HEK293T (cell line): ENCODE measurements around the gene SRMS.

ENCODE experiments used
- ARNT ChIP-seq: fragments of 450-650 bp; IDR thresholded peaks from 2 replicates; pipeline ENCODE4 v1.6.1; 2017; ENCODE audit warnings: mild to moderate bottlenecking
- BHLHE40 ChIP-seq: fragments of 450-650 bp; IDR thresholded peaks from 2 replicates; pipeline ENCODE4 v1.6.1; 2016; ENCODE audit warnings: mild to moderate bottlenecking, moderate library complexity, borderline replicate concordance
- CTBP1 ChIP-seq: fragments of 450-650 bp; IDR thresholded peaks from 2 replicates; pipeline ENCODE4 v1.6.1; 2016; ENCODE audit warnings: borderline replicate concordance
- ELF4 ChIP-seq: fragments of 450-650 bp; IDR thresholded peaks from 2 replicates; pipeline ENCODE4 v1.6.1; 2017; ENCODE audit warnings: antibody characterized with exemption
- FOXA1 ChIP-seq: fragments of 450-650 bp; IDR thresholded peaks from 2 replicates; pipeline ENCODE4 v1.6.1; 2016; ENCODE audit warnings: mild to moderate bottlenecking
- FOXK2 ChIP-seq: fragments of 450-650 bp; IDR thresholded peaks from 2 replicates; pipeline ENCODE4 v1.6.1; 2016; ENCODE audit warnings: mild to moderate bottlenecking
- FOXM1 ChIP-seq: fragments of 450-650 bp; IDR thresholded peaks from 2 replicates; pipeline ENCODE4 v1.6.1; 2017; ENCODE audit warnings: mild to moderate bottlenecking, borderline replicate concordance
- HDGF ChIP-seq: fragments of 450-650 bp; IDR thresholded peaks from 2 replicates; pipeline ENCODE4 v1.6.1; 2017; ENCODE audit warnings: antibody characterized with exemption, borderline replicate concordance
- LEF1 ChIP-seq: fragments of 450-650 bp; IDR thresholded peaks from 2 replicates; pipeline ENCODE4 v1.6.1; 2017; ENCODE audit warnings: mild to moderate bottlenecking, borderline replicate concordance
- NFRKB ChIP-seq: fragments of 450-650 bp; IDR thresholded peaks from 2 replicates; pipeline ENCODE4 v1.6.1; 2016; ENCODE audit warnings: mild to moderate bottlenecking, moderate library complexity
- PKNOX1 ChIP-seq: fragments of 450-650 bp; IDR thresholded peaks from 2 replicates; pipeline ENCODE4 v1.6.1; 2016
- SP1 ChIP-seq: fragments of 450-650 bp; IDR thresholded peaks from 2 replicates; pipeline ENCODE4 v1.6.1; 2017
- SUZ12 ChIP-seq: fragments of 450-650 bp; IDR thresholded peaks from 2 replicates; pipeline ENCODE4 v1.6.1; 2016; ENCODE audit warnings: mild to moderate bottlenecking
- TARDBP ChIP-seq: fragments of 450-650 bp; IDR thresholded peaks from 2 replicates; pipeline ENCODE4 v1.6.1; 2016

GRCh38 chr20:63540417-63541186 is 6.9 kb downstream of the SRMS start:
- TF ChIP-seq LEF1 (no peak), FOXK2 (no peak), ARNT (no peak), SUZ12 (no peak), ELF4 (no peak), BHLHE40 (no peak), FOXA1 (no peak), HDGF (no peak), SP1 (no peak), PKNOX1 (no peak), TARDBP (no peak), NFRKB (no peak), CTBP1 (no peak), FOXM1 (no peak)
